Coronary artery (tissue), 2 donors: Measurements from ENCODE around the gene PRKN.
A peak's percentile ranks its signal among the peaks of the same experiment; 100 is the strongest.
"Not testable (repeated sequence)": the region's sequence is repeated elsewhere in the genome, so short reads cannot be mapped to it uniquely, and the experiment has no call there.

Experiments
- DNase-seq: peaks from one replicate; pipeline ENCODE4 v3.0.0-alpha.2; 2017; ENCODE audit warnings: low spot score
- H3K27ac ChIP-seq, 2 donors: fragments of 200-600 bp; sonication (generic); one replicate each; pipeline ENCODE4 v1.5.1; 2016 to 2019
- H3K4me3 ChIP-seq: fragments of 200-600 bp; sonication (generic); 2 replicates; pipeline ENCODE4 v1.5.1; 2016; ENCODE audit warnings: mild to moderate bottlenecking, moderate library complexity
- CTCF ChIP-seq: fragments of 200-600 bp; sonication (generic); IDR thresholded peaks from one replicate; pipeline ENCODE4 v1.5.1; 2019; ENCODE audit warnings: antibody characterized with exemption

The PRKN gene

GRCh38 chr6:162409741-162410691 lies 317.6 kb downstream of the PRKN start:
- Histone ChIP-seq H3K4me3 (no peak overlapping the region), H3K27ac (no peak overlapping the region)
- DNase-seq, result no peak
- TF ChIP-seq CTCF, result no peak

GRCh38 chr6:162408826-162409535 lies 318.6 kb downstream of the PRKN start:
- TF ChIP-seq CTCF, result no peak
- Histone ChIP-seq H3K27ac (no peak overlapping the region), H3K4me3 (no peak overlapping the region)
- DNase-seq, result no peak

GRCh38 chr6:162404951-162405350 lies 322.6 kb downstream of the PRKN start:
- DNase-seq, result no peak
- TF ChIP-seq CTCF, result no peak

GRCh38 chr6:162403031-162403430 lies 324.5 kb downstream of the PRKN start:
- no peak overlapping the region for H3K4me3 ChIP-seq
- DNase-seq, result no peak
- no peak overlapping the region for H3K27ac ChIP-seq
- TF ChIP-seq CTCF, result no peak

More at GRCh38 chr6:162404951-162405350, 322.6 kb downstream of the PRKN start:
- H3K4me3 ChIP-seq, result no peak overlapping the region
- H3K27ac ChIP-seq, result no peak overlapping the region

GRCh38 chr6:162395181-162395580 lies 332.4 kb downstream of the PRKN start:
- DNase-seq, result no peak
- H3K4me3 ChIP-seq, result no peak overlapping the region
- no peak overlapping the region for H3K27ac ChIP-seq
- no peak for TF ChIP-seq CTCF

- peak overlapping the region; percentile 25 to 72 for H3K27ac ChIP-seq
These were observed 336.4 kb downstream of the PRKN start for GRCh38 chr6:162390961-162391811.

More at GRCh38 chr6:162390961-162391811, 336.4 kb downstream of the PRKN start:
- H3K4me3 ChIP-seq, result peak overlapping the region; percentile 14
- DNase-seq, result not testable (repeated sequence)
